Esophagus muscularis mucosa (tissue), 4 donors: ENCODE results near the gene ANK2. TPM values are rescaled to one million over a fixed set of nuclear protein-coding genes. Genes with fewer than 3 reads are reported as not detected.

Experiments used
- DNase-seq: peaks from one replicate; pipeline ENCODE4 v3.0.0-alpha.2; 2017; ENCODE audit errors: extremely low spot score
- H3K27ac ChIP-seq, 4 donors: fragments of 200-600 bp; sonication (generic); replicated peaks in 1 of 4; 1 replicate in 3 of 4; 2 replicates in 1 of 4; pipeline ENCODE4 v1.5.1; 2016 to 2019; ENCODE audit warnings: mild to moderate bottlenecking in 1 of 4
- H3K27me3 ChIP-seq, 4 donors: fragments of 200-600 bp; sonication (generic); one replicate each; pipeline versions ENCODE4 v1.5.1 to v1.6.0; 2016 to 2019
- H3K36me3 ChIP-seq, 4 donors: fragments of 200-600 bp; sonication (generic); one replicate each; pipeline ENCODE4 v1.5.1; 2016 to 2019
- H3K4me1 ChIP-seq, 4 donors: fragments of 200-600 bp; sonication (generic); one replicate each; pipeline ENCODE4 v1.5.1; 2016 to 2019
- H3K4me3 ChIP-seq, 4 donors: fragments of 200-600 bp; sonication (generic); 1 replicate in 2 of 4; 2 replicates in 2 of 4; pipeline ENCODE4 v1.5.1; 2016 to 2019; ENCODE audit warnings: mild to moderate bottlenecking in 4 of 4, moderate library complexity in 1 of 4
- H3K9me3 ChIP-seq, 4 donors: fragments of 200-600 bp; sonication (generic); 1 replicate in 3 of 4; 2 replicates in 1 of 4; pipeline ENCODE4 v1.5.1; 2016 to 2019
- CTCF ChIP-seq, 3 experiments: fragments of 200-600 bp in 2 of 3; fragments of 450-650 bp in 1 of 3; sonication (generic) in 2 of 3; IDR thresholded peaks; one replicate each; pipeline ENCODE4 v1.5.1; 2017 to 2019; ENCODE audit warnings: antibody characterized with exemption in 3 of 3, mild to moderate bottlenecking in 2 of 3, moderate library complexity in 1 of 3
- EP300 ChIP-seq: sonication (generic); formaldehyde crosslinking; IDR thresholded peaks from one replicate; pipeline ENCODE4 v1.6.1; 2017; ENCODE audit warnings: antibody characterized with exemption
- POLR2A ChIP-seq: fragments of 450-650 bp; IDR thresholded peaks from one replicate; pipeline ENCODE4 v1.6.1; 2017; ENCODE audit warnings: antibody characterized with exemption, moderate library complexity, mild to moderate bottlenecking, low read depth
- POLR2AphosphoS5 ChIP-seq, 2 donors: sonication (generic); formaldehyde crosslinking; IDR thresholded peaks; one replicate each; pipeline ENCODE4 v1.6.1; 2017; ENCODE audit warnings: antibody characterized with exemption in 2 of 2
- WGBS: methylation state at CpG from one replicate; pipeline ENCODE4 v1.1.5; 2018; 5-methylcytosine and 5-hydroxymethylcytosine counted together
- intact Hi-C: fragments of 100-400 bp; cut with DNase I; formaldehyde crosslinking; loops from one replicate; pipeline ENCODE4 v1.15.1; 2023
- total RNA-seq, 4 donors: library from RNA; depleted of rRNA; stranded (reverse); fragments of >200 nt; gene quantifications; one replicate each; pipeline versions ENCODE4 v1.1.0 to v1.2.1, GENCODE V29; 2016

Gene ANK2
- total RNA-seq, 4 donors from 2014 or later: 76.8 to 88.0 (median 82.8) TPM

- Histone ChIP-seq H3K27me3 (no peaks in the 10 kb centered on the region), H3K4me1 (peaks cover 0 to 13% (median 10%) of the 10 kb centered on the region in 4 donors), H3K27ac (no peak overlapping the region), H3K4me3 (no peak overlapping the region), H3K36me3 (no peaks in the 10 kb centered on the region), H3K9me3 (no peaks in the 10 kb centered on the region)
- TF ChIP-seq EP300 (no peak), POLR2AphosphoS5 (IDR thresholded peaks at IDR 0.05) (no peak), CTCF (IDR thresholded peaks at IDR 0.05) (no peak), POLR2A (no peak)
- intact Hi-C loops: no loop called here
- DNase-seq: no peak
- WGBS: 83% methylated on average over 1 of the region's 1 CpG
Measured at GRCh38 chr4:113025416-113025815, 24.0 kb upstream of the ANK2 start.

- H3K4me3 ChIP-seq: no peak overlapping the region
- TF ChIP-seq CTCF (IDR thresholded peaks at IDR 0.05) (no peak), POLR2A (no peak), EP300 (no peak), POLR2AphosphoS5 (IDR thresholded peaks at IDR 0.05) (no peak)
- DNase-seq: no peak
- H3K4me1 ChIP-seq: peaks cover 0 to 7% (median 3%) of the 10 kb centered on the region in 4 donors
- WGBS: 79% methylated on average over 2 of the region's 2 CpGs
- no peak overlapping the region for H3K27ac ChIP-seq
- intact Hi-C loops: no loop called here
- no peaks in the 10 kb centered on the region for H3K36me3 ChIP-seq
- no peaks in the 10 kb centered on the region for H3K9me3 ChIP-seq
- no peaks in the 10 kb centered on the region for H3K27me3 ChIP-seq
Measured at GRCh38 chr4:113026556-113026955, 22.9 kb upstream of the ANK2 start.

- H3K4me1 ChIP-seq: peaks cover 0 to 7% (median 3%) of the 10 kb centered on the region in 4 donors
- 98% methylated on average over 2 of the region's 2 CpGs for WGBS
- no peak for DNase-seq
- TF ChIP-seq EP300: no peak
- TF ChIP-seq POLR2AphosphoS5 (IDR thresholded peaks at IDR 0.05): no peak
- TF ChIP-seq CTCF (IDR thresholded peaks at IDR 0.05): no peak
- no peak for TF ChIP-seq POLR2A
- intact Hi-C loops: no loop called here
- no peaks in the 10 kb centered on the region for H3K9me3 ChIP-seq
- no peak overlapping the region for H3K27ac ChIP-seq
- no peaks in the 10 kb centered on the region for H3K27me3 ChIP-seq
- H3K4me3 ChIP-seq: no peak overlapping the region
- H3K36me3 ChIP-seq: no peaks in the 10 kb centered on the region
Measured at GRCh38 chr4:113028074-113028473, 21.4 kb upstream of the ANK2 start.

GRCh38 chr4:113031212-113031611, 18.2 kb upstream of the ANK2 start:
- TF ChIP-seq POLR2AphosphoS5 (IDR thresholded peaks at IDR 0.05) (no peak), CTCF (IDR thresholded peaks at IDR 0.05) (no peak), POLR2A (no peak), EP300 (no peak)
- no peaks in the 10 kb centered on the region for H3K9me3 ChIP-seq
- H3K27me3 ChIP-seq: no peaks in the 10 kb centered on the region
- no peak for DNase-seq
- 55% methylated on average over 1 of the region's 1 CpG for WGBS
- intact Hi-C loops: no loop called here
- H3K36me3 ChIP-seq: no peaks in the 10 kb centered on the region
- H3K4me1 ChIP-seq: no peaks in the 10 kb centered on the region
- H3K4me3 ChIP-seq: no peak overlapping the region
- no peak overlapping the region for H3K27ac ChIP-seq

GRCh38 chr4:113040793-113041192, 8.7 kb upstream of the ANK2 start:
- 97% methylated on average over 1 of the region's 1 CpG for WGBS
- no peaks in the 10 kb centered on the region for H3K27me3 ChIP-seq
- peaks cover 0 to 9% (median 4%) of the 10 kb centered on the region in 4 donors for H3K9me3 ChIP-seq
- no peak overlapping the region for H3K4me3 ChIP-seq
- intact Hi-C loops: no loop called here
- no peaks in the 10 kb centered on the region for H3K4me1 ChIP-seq
- H3K27ac ChIP-seq: no peak overlapping the region
- no peaks in the 10 kb centered on the region for H3K36me3 ChIP-seq
- DNase-seq: no peak
- TF ChIP-seq EP300 (no peak), CTCF (IDR thresholded peaks at IDR 0.05) (no peak), POLR2AphosphoS5 (IDR thresholded peaks at IDR 0.05) (no peak), POLR2A (no peak)
